GM18508 (cell line): ENCODE measurements around the gene ELAPOR2.
"Not testable (repeated sequence)": the region's sequence is repeated elsewhere in the genome, so short reads cannot be mapped to it uniquely, and the experiment has no call there.

ENCODE experiments used
- ATAC-seq: cut with Tn5 transposase; IDR thresholded peaks from one replicate; pipeline ENCODE4 v1.9.1; 2021; ENCODE audit warnings: moderate number of reproducible peaks; ENCODE audit not compliant: insufficient read depth, unreplicated experiment

ELAPOR2 gene

DNA sequence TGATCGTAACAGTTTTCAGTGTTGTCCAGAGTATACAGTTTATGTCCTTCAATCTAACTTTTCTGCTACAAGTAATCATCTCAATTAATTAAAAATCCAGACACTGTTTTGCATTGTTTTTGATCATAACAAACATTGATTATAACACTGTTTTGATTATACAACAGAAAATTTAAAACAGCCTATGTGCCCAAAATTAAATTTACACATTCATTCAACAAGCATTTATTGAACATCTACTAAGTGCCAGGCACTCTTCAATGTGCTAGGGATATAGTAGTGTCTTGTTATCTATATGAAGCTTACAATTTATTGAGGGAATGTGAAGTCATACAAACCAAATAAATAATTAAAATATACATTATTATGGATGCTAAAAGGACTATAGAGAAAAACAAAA, 10.6 kb downstream of the ELAPOR2 start:
- ATAC-seq, result no peak

DNA sequence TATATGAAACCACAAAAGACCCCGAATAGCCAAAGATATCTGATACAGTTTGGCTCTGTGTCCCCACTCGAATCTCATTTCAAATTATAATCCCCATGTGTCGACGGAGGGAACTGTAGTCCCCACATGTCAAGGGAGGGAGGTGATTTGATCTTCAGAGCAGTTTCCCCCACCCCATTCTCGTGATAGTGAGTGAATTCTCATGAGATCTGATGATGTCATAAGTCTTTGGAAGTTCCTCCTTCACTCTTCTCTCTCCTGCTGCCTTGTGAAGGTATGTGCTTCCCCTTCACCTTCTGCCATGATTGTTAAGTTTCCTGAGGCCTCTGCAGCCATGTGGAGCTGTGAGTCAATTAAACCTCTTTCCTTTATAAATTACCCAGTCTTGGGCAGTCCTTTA, 13.0 kb downstream of the ELAPOR2 start:
- no peak for ATAC-seq

DNA sequence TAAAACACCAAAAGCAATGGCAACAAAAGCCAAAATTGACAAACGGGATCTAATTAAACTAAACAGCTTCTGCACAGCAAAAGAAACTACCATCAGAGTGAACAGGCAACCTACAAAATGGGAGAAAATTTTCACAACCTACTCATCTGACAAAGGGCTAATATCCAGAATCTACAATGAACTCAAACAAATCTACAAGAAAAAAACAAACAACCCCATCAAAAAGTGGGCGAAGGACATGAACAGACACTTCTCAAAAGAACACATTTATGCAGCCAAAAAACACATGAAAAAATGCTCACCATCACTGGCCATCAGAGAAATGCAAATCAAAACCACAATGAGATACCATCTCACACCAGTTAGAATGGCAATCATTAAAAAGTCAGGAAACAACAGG, 14.7 kb downstream of the ELAPOR2 start:
- not testable (repeated sequence) for ATAC-seq

DNA sequence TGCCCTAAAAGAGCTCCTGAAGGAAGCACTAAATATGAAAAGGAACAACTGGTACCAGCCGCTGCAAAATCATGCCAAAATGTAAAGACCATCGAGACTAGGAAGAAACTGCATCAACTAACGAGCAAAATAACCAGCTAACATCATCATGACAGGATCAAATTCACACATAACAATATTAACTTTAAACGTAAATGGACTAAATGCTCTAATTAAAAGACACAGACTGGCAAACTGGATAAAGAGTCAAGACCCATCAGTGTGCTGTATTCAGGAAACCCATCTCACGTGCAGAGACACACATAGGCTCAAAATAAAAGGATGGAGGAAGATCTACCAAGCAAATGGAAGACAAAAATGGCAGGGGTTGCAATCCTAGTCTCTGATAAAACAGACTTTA, 17.9 kb downstream of the ELAPOR2 start:
- not testable (repeated sequence) for ATAC-seq

DNA sequence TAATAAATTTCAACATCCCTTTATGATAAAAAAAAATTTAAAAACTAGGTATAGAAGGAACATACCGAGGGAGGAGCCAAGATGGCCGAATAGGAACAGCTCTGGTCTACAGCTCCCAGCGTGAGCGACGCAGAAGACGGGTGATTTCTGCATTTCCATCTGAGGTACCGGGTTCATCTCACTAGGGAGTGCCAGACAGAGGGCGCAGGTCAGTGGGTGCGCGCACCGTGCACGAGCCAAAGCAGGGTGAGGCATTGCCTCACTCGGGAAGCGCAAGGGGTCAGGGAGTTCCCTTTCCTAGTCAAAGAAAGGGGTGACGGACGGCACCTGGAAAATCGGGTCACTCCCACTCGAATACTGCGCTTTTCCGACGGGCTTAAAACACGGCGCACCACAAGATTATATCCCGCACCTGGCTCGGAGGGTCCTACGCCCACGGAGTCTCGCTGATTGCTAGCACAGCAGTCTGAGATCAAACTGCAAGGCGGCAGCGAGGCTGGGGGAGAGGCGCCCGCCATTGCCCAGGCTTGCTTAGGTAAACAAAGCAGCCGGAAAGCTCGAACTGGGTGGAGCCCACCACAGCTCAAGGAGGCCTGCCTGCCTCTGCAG, 19.7 kb downstream of the ELAPOR2 start:
- ATAC-seq, result not testable (repeated sequence)

DNA sequence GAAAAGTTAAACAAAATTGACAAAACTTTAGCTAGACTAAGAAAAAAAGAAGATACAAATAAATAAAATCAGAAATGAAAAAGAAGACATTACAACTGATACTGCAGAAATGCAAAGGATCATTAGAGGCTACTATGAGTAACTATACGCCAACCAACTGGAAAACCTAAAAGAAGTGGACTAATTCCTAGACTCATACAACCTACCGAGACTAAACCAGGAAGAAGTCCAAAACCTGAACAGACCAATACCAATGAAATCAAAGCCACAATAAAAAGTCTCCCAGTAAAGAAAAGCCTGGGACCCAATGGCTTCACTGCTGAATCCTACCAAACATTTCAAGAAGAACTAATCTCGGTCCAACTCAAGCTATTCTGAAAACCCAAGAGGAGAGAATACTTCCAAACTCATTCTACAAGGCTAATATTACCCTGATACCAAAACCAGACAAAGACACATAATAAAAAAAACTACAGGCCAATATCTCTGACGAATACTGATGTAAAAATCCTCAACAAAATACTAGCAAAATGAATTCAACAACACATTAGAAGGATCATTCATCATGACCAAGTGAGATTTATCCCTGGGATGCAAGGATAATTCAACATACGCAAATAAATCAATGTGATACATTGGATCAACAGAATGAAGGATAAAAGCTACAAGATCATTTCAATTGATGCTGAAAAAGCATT, 20.3 kb downstream of the ELAPOR2 start:
- no peak for ATAC-seq

DNA sequence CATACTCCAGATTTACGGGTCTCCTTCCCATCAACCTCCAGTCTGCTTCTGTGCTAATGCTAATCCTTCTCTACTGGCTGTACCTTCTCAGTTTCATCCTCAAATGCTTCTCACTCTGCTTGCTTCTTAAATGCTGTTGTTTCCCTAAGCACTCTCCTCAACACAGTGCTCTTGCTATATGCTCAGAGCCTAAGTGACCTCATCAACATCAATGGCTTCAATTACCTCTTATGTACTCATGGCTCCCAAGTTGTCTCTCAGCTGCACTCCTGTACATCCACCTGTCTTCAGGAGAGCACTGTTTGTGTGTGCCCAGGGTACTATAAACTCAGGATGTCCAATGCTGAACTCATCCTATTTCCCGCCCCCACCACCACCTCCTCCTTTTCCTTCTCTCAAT, 22.5 kb downstream of the ELAPOR2 start:
- no peak for ATAC-seq

DNA sequence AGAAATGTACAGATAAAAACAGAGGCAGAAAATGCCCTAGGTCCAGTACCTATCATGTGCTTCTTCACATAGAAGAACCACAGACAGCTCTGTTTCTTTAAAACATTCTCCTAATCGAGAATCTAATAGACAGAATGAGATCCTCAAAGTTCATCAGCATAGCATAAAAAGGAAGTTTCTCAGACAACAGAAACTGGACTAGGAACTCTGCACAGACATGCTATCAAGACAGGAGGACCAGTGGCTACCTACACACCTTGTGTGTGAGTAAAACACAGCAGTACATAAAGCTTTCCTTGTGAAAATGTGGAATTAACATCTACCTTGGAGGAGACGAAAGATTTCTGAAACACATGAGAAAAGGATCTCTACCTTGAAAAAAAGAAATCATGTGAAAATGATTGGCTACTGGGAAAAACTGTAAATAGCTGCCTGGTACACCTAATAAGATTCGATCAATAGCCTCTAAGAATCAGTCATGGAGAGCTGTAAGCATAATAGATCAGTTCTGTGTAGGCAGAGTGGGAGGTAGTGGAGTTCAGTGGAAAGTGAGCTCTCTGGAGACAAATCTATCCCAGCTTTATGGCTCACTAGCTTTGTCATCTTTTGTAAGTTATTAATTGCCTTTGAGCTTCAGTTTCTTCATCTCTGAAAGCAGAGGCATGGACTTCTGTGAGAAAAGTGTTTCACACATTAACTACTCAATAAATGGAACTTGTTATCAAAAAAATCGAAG, 26.7 kb downstream of the ELAPOR2 start:
- no peak for ATAC-seq

DNA sequence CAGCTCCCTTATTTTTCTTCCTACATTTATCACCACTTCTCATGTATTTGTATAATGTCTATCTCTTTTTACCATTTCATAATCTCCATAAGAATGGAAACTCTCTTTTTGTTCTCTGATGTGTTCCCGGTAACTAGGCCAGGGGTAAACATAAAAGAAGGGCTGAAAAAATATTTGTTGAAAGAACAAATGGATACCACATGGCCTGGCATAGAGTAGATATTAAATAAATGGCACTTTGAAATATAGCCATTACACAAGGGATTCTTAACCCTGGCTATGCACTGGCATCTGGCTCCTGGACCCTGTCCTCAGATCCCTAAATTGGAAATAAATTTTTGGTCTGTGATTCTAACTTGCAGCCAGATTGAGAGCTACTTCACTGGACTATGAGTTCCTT, 30.4 kb downstream of the ELAPOR2 start:
- no peak for ATAC-seq

DNA sequence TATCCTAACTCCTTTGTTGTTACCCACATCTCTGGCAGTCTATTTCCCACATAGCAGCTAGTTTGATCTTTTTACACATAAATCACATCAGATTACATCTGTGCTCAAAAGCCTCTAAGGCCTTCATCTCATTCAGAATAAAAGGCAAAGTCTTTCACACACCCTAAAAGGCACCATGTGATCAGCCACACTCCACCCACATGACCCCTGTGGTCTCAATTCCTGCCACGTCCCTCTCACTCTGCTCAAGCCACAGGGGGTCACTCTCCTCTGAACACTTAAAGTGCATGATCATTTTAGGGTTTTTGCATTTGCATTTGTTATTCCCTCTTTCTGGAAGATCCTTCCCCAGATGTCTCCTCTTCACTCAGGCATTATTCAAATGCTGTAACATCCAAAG, 30.8 kb downstream of the ELAPOR2 start:
- no peak for ATAC-seq

DNA sequence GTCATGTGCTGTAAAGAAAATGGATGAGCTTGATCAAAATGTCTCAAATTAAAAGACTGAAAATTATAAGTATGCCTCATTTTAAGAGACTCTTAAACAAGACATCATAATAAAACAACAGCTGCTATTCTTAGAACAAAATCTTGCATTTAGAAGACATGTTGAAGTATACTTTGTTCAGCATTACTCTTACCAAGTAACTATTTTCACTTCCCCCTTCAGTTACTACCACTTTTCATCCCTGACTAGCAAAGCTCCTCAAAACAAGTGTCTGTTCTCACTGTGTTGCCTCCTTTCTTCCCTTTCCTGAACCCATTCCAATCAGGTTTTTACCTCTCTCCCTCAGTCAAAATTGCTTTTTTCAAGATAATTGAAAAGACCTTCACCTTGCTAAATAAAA, 31.6 kb downstream of the ELAPOR2 start:
- peak; percentile 68 for ATAC-seq

DNA sequence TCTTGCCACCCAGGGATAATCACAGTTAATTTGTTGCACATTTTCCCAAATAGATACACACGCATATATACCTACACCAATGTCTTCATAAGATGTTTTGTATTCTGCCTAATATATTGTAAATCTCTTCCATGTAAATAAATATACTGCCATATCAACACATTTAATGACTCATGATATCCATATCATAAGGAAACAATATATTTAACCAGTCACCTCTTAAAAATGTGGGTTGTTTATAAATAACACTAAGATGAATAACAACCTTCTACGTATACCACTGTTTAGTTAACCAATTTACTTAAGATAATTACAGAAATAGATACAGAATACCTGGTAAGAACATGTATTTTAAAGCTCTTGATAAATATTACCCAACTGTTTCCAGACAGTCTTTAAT, 38.2 kb downstream of the ELAPOR2 start:
- no peak for ATAC-seq

DNA sequence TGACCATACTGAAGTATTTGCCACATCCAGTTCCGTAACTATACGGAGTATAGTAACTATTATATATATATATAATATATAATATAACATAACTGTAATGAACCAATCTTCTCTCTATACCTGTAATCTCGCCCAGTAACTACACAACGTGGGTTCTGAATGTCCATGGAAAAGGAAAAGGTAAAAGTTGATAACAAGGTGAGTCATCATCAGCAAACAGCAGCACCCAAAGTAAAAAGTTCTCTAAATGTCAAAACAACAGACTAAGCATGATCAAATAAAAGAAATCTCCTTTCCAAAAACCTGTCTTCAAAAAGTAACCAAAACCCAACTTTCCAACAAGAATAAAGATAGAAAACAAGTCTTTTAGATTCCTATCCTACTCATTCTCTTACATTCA, 42.8 kb downstream of the ELAPOR2 start:
- ATAC-seq, result no peak

DNA sequence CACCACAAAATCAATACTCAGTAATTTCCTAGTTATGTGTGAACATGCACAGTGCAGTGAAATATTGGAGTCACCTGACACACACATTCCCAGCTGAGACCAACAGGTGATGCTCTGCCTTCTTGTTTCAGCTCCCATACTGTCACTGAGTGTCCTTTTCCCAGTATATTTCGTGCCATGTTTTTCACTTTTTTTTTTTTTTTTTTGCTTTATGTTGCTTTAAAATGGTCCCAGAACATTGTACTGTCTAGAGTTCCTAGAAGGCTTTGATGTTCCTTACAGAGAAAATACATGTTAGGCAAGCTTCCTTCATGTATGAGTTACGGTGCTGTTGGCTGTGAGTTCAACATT, 45.6 kb downstream of the ELAPOR2 start:
- no peak for ATAC-seq

DNA sequence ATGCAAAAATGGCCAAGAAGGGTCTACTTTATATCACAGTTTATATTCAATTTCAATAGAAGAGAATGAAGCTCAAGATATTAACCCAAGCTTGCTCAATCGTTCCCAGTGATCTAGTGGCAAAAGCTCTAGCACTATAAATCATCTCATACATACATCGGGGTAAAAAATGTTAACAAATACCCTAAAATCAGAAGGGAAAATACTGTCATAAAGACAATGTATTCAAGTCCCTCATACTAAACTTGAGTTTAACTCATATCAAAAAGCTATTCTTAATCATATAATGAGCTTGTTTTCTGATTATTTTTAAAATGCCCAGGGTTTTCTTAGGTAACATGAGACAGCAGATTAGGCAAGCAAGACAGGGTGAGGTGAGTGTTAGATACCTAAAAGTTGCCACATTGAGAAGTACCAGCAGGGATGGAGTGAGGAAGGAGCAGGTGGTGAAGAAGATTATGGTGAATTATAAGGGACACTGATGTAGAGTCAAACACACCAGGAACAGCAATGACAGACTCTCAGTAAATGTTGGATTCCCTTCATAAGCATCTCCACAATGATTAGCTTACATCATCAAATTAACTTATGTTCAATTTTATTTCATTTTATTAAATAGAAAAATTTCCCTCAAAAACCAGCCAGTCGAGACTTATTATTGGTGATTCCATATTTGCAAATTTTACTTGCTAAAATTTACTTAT, 46.2 kb downstream of the ELAPOR2 start:
- no peak for ATAC-seq
